Right hindlimb (tissue), 1 donor: ENCODE data around the gene SCARF2.
"Not testable (repeated sequence)": the region's sequence is repeated elsewhere in the genome, so short reads cannot be mapped to it uniquely, and the experiment has no call there.

Experiments used
- DNase-seq: peaks from one replicate; pipeline ENCODE4 v3.0.0-alpha.2; 2018

SCARF2 gene

DNA sequence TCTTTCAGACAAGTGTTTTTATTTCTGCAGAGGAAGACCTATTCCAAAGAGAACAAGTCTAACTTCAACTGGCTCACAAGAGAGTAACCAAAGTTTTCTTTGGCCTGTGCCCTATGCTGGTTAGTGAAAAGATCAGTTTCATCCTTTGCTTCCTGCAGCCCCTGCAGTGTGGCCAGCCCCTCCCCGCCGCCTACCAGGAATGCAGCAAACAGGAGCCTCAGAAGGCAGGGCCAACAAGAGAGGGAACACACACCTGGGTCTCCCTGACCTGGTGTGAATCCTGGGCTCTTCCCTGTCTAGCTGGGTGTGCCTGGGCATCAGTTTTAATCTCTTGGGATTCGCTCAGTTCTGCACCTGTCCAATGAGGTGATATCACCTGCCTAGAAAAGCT, 21.5 kb upstream of the SCARF2 start:
- no peak for DNase-seq

DNA sequence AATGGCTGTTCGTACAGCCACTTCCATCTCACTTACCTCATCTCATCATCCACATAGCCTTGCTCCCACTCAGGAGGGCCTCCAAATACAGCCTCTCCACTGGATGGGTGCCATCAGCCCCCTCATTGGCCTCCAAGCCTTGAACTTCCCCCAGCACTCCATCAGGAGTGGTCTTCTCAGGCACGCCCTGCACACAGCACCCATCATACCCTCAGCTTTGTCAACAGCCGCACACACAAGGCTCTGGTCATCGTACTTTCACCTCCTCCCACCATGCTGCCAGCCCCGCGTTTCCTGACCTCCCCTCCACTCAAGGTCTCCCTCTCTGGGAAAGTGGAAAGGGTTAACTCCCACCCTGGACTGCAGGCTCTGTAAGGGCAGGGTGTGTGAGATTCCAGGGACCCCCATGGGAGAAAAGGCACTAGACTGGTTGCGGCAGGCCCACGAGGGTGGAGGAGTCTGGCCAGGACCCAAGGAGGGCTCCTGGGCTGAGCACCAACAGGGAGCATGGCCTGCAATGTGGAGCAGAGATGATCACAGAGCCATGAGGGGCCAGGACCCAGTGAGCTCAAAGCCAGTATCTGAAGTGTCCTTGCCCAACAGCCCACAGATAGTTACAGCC, 21.0 kb upstream of the SCARF2 start:
- no peak for DNase-seq

- no peak for DNase-seq
These were observed 20.0 kb upstream of the SCARF2 start for GRCh38 chr22:20457506-20458240.

GRCh38 chr22:20456722-20457076, 19.1 kb upstream of the SCARF2 start:
- no peak for DNase-seq

DNA sequence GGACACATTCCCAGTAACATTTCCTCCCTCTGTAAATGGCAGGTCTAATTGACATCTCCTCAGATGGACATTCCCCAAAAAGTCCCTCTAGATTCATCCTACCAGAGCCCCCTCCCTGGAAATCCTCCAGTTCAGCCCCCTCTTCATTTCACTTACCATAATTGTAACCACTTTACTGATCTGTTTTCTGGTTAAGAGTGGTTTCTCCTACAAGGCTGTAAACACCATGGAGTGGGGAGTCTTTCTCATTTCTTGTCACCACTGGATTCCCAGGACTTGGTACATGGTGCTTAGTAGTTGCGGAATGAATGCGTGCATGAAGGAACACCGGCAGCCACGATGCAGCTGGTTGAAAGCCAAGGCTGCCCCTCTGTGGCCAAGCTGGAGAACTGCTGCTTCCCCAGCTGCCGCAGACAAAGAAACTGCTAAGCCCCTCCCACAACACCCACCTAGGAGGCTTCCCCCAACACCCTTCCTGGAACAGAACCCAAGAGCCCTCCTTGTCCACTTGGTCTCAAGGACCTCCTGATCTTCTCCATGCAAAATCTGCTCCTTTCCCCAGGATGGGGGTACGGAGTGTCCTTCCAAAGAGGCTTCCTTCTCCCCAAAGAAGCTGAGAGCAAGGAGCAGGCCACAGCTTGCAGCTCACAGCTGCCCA, 18.6 kb upstream of the SCARF2 start:
- DNase-seq: peak; percentile 89

GRCh38 chr22:20455709-20456063, 18.1 kb upstream of the SCARF2 start:
- DNase-seq: no peak

DNA sequence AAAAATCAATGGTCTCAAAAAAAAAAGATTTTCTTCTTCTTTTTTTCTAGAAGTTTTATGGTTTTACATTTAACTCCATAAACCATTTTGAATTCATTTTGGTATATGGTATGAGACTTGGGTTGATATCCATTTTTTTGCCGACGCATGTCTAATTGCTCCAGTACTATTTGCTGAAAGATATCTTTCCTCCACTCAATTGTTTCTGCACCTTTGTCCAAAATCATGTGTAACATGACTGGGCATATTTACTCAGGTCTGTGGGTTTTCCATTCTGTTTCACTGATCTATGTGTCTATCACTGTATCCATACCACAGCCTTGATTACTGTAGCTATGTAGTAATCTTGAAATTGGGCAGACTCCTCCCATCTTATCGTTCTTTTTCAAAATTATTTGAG, 15.6 kb upstream of the SCARF2 start:
- DNase-seq: no peak

DNA sequence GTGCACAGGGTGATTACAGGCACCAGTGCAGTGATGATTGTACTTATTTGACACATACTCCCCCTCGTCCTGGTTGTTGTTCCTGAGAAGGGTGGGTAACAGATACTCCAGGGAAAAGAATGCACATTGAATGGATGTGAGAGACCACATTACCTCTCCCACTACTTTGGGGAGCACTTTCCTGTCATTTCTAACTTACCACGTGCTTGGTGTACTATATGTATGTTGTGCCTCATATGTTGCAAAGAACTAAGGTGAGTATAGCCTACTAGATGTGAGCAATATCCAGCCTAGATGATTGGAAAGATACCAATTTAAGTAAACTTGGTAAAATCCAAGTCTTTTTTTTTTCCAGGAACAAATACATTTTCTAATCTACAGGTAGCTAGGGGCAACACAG, 14.3 kb upstream of the SCARF2 start:
- no peak for DNase-seq

DNA sequence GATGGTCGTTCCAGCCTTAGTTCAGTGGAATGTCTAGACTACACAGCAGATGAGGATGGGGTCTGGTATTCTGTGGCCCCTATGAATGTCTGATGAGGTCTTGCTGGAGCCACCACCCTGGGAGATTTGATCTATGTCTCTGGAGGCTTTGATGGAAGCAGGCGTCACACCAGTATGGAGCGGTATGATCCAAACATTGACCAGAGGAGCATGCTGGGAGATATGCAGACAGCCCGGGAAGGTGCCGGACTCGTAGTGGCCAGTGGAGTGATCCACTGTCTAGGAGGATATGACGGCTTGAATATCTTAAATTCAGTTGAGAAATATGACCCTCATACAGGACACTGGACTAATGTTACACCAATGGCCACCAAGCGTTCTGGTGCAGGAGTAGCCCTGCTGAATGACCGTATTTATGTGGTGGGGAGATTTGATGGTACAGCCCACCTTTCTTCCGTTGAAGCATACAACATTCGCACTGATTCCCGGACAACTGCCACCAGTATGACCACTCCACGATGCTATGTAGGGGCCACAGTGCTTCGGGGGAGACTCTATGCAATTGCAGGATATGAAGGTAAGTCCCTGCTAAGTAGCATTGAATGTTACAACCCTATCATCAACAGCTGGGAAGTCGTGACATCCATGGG, 13.6 kb upstream of the SCARF2 start:
- not testable (repeated sequence) for DNase-seq

DNA sequence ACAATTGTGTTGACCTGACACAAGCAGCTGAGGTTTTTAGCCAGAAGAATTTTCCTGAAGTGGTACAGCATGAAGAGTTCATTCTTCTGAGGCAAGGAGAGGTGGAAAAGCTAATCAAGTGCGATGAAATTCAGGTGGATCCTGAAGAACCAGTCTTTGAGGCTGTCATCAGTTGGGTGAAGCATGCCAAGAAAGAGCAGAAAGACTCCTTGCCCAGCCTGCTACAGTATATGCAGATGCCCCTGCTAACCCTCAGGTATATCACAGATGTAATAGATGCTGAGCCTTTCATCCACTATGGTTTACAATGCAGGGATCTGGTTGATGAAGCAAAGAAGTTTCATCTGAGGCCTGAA, 12.9 kb upstream of the SCARF2 start:
- no peak for DNase-seq

- no peak for DNase-seq
These were observed 12.4 kb upstream of the SCARF2 start for GRCh38 chr22:20449819-20450550.

DNA sequence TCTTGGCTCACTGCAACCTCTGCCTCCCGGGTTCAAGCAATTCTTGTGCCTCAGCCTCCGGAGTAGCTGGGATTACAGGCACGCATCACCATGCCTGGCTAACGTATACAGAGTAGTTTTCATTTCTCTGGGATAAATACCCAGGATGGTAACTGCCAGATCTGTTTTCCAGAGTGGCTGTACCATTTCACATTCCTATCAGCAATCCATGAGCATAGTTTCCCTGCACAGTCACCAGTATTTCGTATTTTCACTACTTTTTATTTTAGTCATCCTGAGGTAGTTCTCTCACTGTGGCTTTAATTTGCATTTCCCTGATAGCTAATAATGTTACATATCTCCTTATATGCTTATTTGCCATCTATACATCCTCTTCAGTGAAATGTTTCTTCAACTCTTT, 11.0 kb upstream of the SCARF2 start:
- no peak for DNase-seq

DNA sequence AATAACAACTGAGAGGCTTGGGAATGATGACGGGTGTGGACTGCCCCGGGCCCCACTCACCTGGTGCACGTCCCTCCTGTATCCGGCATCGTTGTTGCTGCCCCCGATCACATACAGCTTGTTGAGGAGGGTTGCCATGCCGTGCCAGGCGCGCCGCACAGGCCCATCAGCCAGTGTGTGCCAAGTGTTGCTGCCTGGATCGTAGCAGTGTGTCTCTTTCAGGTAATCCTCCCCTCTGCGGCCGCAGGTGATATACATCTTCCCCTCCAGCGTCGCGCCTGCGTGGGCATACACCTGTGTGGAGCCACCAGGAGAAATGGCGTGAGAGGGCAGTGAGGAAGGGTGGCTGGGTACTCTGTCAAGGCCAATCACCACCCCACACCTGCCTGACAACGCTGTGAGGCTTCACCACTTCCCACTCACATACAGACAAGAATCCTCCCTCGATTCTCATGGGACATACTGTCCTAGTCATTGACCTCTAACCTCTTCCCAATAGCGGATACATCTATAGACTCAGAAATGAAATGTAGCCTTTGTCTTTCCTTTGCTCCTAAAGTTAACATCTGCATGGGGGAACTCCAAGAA, 8.9 kb upstream of the SCARF2 start:
- no peak for DNase-seq

DNA sequence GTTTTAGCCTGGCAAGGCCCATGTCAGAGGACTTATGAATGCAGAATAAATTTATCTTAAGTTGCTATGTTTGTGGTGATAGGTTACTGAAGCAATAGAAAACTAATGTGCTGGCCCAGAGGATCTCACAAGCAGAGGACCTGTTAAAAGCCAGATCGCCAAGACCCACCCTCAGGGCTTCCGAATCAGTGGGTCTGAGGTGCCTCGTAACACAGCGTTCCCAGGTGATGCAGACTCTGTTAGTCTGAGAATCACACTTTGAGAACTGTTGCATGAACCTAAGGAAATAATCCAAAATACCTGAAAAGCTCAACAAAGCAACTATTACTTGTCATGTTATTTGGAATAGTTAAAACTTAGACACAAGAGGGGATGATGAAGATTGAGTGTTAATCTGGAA, 6.7 kb upstream of the SCARF2 start:
- DNase-seq: no peak

GRCh38 chr22:20442485-20443284, 5.1 kb upstream of the SCARF2 start:
- DNase-seq: no peak

GRCh38 chr22:20441631-20442484, 4.2 kb upstream of the SCARF2 start:
- DNase-seq: no peak

- no peak for DNase-seq
These were observed 3.3 kb upstream of the SCARF2 start for GRCh38 chr22:20440637-20441591.

DNA sequence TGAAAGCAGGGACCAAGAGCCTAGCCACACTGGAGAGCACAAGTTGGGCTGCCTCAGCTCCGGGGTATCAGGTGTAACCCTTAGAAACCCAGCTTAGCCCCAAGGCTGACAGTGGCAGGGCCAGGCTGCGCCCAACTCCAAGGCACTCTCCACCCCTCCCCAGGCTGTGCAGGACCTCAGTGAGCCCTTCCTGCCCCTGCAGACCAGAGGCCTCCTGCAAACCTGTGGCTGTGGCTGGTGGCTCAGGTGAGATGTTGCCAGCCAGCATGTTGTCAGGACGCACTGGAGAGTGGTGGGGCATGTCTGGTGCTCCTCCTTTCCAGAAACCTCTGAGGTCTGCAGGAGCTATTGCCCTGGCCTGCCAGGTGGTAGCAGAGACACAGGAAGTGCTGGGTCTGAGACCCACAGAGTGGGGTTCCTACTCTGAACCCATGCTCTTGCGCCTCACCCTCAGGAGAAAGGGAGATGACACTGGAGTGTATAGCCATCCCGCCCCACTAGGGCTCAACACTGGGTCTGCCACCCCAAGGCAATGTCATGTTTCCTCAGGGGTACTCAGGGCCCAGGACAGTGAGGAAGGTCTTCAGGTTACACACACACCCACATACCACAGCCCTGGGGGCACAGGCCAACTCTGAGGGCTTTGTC, 2.4 kb upstream of the SCARF2 start:
- no peak for DNase-seq

DNA sequence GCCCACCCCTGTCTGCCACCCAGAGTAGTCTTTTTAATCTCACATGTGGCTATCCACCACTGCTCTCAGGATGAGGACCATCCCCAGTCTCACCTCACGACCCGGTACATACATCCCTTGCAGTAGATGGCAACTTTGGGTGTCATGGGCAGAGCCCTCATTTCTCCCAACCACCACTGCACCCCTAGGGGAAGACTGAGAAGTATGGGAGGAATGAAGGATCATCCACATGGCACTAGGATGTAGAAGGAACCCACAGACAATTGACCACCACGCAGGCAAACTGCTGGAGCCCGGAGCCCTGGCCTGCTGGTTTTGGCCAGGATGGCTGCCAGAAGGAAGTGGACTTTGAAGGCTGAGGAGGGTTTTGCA, 1.9 kb upstream of the SCARF2 start:
- DNase-seq: no peak
